Hepatocyte (in vitro differentiated cells): ENCODE data around the gene CD52. TPM values are rescaled to one million over a fixed set of nuclear protein-coding genes. Genes with fewer than 3 reads are reported as not detected.
A peak's percentile ranks its signal among the peaks of the same experiment; 100 is the strongest.
"Not testable (repeated sequence)": the region's sequence is repeated elsewhere in the genome, so short reads cannot be mapped to it uniquely, and the experiment has no call there.

ENCODE experiments used
- DNase-seq: peaks from one replicate; pipeline ENCODE4 v3.0.0-alpha.2; 2016; ENCODE audit warnings: low spot score
- H2AFZ ChIP-seq: fragments of 200-600 bp; sonication (generic); 2 replicates; pipeline ENCODE4 v1.6.0; 2016; ENCODE audit warnings: antibody characterized with exemption, mild to moderate bottlenecking
- H3K27ac ChIP-seq: fragments of 200-600 bp; sonication (generic); 2 replicates; pipeline ENCODE4 v1.5.1; 2016; ENCODE audit warnings: mild to moderate bottlenecking
- H3K27me3 ChIP-seq: fragments of 200-600 bp; sonication (generic); 2 replicates; pipeline ENCODE4 v1.6.1; 2016
- H3K36me3 ChIP-seq: fragments of 200-600 bp; sonication (generic); replicated peaks from 2 replicates; pipeline ENCODE4 v1.5.1; 2016; ENCODE audit warnings: low read depth; ENCODE audit not compliant: insufficient read depth
- H3K4me1 ChIP-seq: fragments of 200-600 bp; sonication (generic); 2 replicates; pipeline ENCODE4 v1.5.1; 2016; ENCODE audit warnings: mild to moderate bottlenecking, moderate library complexity; ENCODE audit not compliant: insufficient read depth
- H3K4me2 ChIP-seq: fragments of 200-600 bp; sonication (generic); 2 replicates; pipeline ENCODE4 v1.6.0; 2016
- H3K4me3 ChIP-seq: fragments of 200-600 bp; sonication (generic); 2 replicates; pipeline ENCODE4 v1.5.1; 2016; ENCODE audit warnings: mild to moderate bottlenecking
- H3K79me2 ChIP-seq: fragments of 200-600 bp; sonication (generic); 2 replicates; pipeline ENCODE4 v1.6.0; 2017; ENCODE audit warnings: mild to moderate bottlenecking
- H3K9me2 ChIP-seq: fragments of 200-600 bp; sonication (generic); replicated peaks from 2 replicates; pipeline ENCODE4 v1.6.0; 2017; ENCODE audit warnings: mild to moderate bottlenecking; ENCODE audit not compliant: insufficient read depth
- H3K9me3 ChIP-seq: fragments of 200-600 bp; sonication (generic); 2 replicates; pipeline ENCODE4 v1.5.1; 2016; ENCODE audit warnings: low read depth, mild to moderate bottlenecking
- H4K20me1 ChIP-seq: fragments of 200-600 bp; sonication (generic); 2 replicates; pipeline ENCODE4 v1.6.0; 2016; ENCODE audit warnings: mild to moderate bottlenecking; ENCODE audit not compliant: insufficient read depth, poor library complexity, severe bottlenecking
- EZH2 ChIP-seq: fragments of 200-600 bp; sonication (generic); IDR thresholded peaks from 2 replicates; pipeline ENCODE4 v1.6.1; 2016; ENCODE audit warnings: antibody characterized with exemption, mild to moderate bottlenecking, borderline replicate concordance
- EZH2phosphoT487 ChIP-seq: fragments of 200-600 bp; sonication (generic); IDR thresholded peaks from one replicate; pipeline ENCODE4 v1.6.1; 2018; ENCODE audit warnings: antibody characterized with exemption, mild to moderate bottlenecking, low read depth, moderate library complexity; ENCODE audit not compliant: unreplicated experiment, severe bottlenecking
- WGBS: methylation state at CpG from one replicate; pipeline ENCODE4 v1.1.6; 2016; ENCODE audit warnings: low lambda C conversion rate; ENCODE audit errors: missing lambda C conversion rate; 5-methylcytosine and 5-hydroxymethylcytosine counted together
- polyA plus RNA-seq: library from polyadenylated mRNA; unstranded; fragments of >200 nt; fragmentation: Nextera tagmentation; extraction: Ambion mirVana; gene quantifications from 2 replicates; pipeline ENCODE4 v1.2.1, GENCODE V29; 2016
- total RNA-seq: library from RNA; depleted of rRNA; stranded (reverse); fragments of >200 nt; gene quantifications from 2 replicates; pipeline ENCODE4 v1.2.3, GENCODE V29; 2014
- TF ChIP-seq, protein P1 (sequence below): fragments of 200-600 bp; sonication (generic); IDR thresholded peaks from 2 replicates; pipeline ENCODE4 v1.5.1; 2016; ENCODE audit warnings: antibody characterized with exemption, mild to moderate bottlenecking; ENCODE audit not compliant: poor library complexity

Gene CD52
- total and polyA plus RNA-seq, 2 experiments from 2014 or later = 3.9 to 8.1 TPM

GRCh38 chr1:26330276-26330675, 12.5 kb downstream of the CD52 start:
- WGBS = 87% methylated on average over 5 of the region's 5 CpGs
- TF ChIP-seq EZH2phosphoT487 (no peak), EZH2 (no peak)
- TF ChIP-seq, protein P1, sequence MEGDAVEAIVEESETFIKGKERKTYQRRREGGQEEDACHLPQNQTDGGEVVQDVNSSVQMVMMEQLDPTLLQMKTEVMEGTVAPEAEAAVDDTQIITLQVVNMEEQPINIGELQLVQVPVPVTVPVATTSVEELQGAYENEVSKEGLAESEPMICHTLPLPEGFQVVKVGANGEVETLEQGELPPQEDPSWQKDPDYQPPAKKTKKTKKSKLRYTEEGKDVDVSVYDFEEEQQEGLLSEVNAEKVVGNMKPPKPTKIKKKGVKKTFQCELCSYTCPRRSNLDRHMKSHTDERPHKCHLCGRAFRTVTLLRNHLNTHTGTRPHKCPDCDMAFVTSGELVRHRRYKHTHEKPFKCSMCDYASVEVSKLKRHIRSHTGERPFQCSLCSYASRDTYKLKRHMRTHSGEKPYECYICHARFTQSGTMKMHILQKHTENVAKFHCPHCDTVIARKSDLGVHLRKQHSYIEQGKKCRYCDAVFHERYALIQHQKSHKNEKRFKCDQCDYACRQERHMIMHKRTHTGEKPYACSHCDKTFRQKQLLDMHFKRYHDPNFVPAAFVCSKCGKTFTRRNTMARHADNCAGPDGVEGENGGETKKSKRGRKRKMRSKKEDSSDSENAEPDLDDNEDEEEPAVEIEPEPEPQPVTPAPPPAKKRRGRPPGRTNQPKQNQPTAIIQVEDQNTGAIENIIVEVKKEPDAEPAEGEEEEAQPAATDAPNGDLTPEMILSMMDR = no peak

GRCh38 chr1:26333312-26333711, 15.6 kb downstream of the CD52 start:
- H3K9me3 ChIP-seq, H4K20me1 ChIP-seq, H3K4me2 ChIP-seq, H3K27ac ChIP-seq, H3K36me3 ChIP-seq, H3K9me2 ChIP-seq, H3K79me2 ChIP-seq, H3K4me1 ChIP-seq, H2AFZ ChIP-seq, H3K27me3 ChIP-seq, H3K4me3 ChIP-seq, DNase-seq: not testable (repeated sequence)
- WGBS = 95% methylated on average over 7 of the region's 8 CpGs

More at GRCh38 chr1:26330276-26330675, 12.5 kb downstream of the CD52 start:
- no peaks in the 10 kb centered on the region for H3K4me1 ChIP-seq
- no peaks in the 10 kb centered on the region for H3K79me2 ChIP-seq
- no peaks in the 10 kb centered on the region for H4K20me1 ChIP-seq
- H3K9me3 ChIP-seq = no peaks in the 10 kb centered on the region
- H2AFZ ChIP-seq = no peak overlapping the region
- no peaks in the 10 kb centered on the region for H3K9me2 ChIP-seq
- no peak for DNase-seq
- H3K36me3 ChIP-seq = no peaks in the 10 kb centered on the region
- no peak overlapping the region for H3K4me2 ChIP-seq
- H3K27me3 ChIP-seq = no peaks in the 10 kb centered on the region
- H3K27ac ChIP-seq = no peak overlapping the region
- H3K4me3 ChIP-seq = no peak overlapping the region

GRCh38 chr1:26335774-26336476, 18.2 kb downstream of the CD52 start:
- Histone ChIP-seq H3K4me1 (no peaks in the 10 kb centered on the region), H4K20me1 (no peaks in the 10 kb centered on the region), H3K36me3 (no peaks in the 10 kb centered on the region), H3K79me2 (no peaks in the 10 kb centered on the region), H3K27ac (peak overlapping the region; percentile 64), H3K4me2 (peak overlapping the region; percentile 90), H3K9me2 (no peaks in the 10 kb centered on the region), H3K4me3 (peak overlapping the region; percentile 54), H3K27me3 (no peaks in the 10 kb centered on the region), H2AFZ (peak overlapping the region; percentile 69), H3K9me3 (no peaks in the 10 kb centered on the region)
- no peak for DNase-seq
- WGBS = 5% methylated on average over 26 of the region's 41 CpGs
- TF ChIP-seq EZH2 = peak; percentile 42
- TF ChIP-seq, protein P1 = no peak
- TF ChIP-seq EZH2phosphoT487 = no peak

DNA sequence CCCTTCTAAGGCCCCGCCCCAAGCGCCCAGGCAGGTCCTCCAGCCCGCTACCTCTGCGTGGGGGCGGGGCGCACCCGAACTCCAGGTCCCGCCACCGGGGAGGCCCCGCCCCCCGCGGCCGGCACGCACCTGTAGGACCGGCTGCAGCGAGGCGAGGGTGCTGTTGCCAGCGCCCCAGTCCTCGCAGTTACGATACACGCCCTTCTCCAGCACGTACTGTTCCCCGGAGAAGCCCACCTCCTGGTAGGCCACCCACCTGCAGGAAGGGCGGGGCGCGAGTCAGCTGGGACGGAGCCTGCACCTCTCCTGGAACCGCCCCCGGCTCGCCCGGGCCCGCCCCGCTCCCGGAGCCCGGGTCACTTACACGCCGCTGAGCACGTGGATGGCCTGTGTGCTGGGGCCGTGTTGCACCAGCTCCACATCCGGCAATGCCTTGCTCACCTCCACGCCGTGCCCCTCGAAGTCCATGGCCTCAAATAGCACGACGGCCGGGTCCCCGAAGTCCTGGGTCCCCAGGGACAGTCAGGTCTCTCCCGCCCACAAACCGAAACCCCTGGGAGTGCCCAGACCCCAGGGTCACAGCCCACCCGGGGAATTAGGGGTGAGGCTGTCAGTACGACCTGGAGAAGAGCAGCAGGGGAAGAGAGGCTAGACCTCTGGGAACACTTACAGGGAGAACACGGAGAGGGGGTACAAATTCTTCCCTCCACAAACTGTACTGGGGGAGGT, 18.9 kb downstream of the CD52 start:
- peak overlapping the region; percentile 54 for H3K4me3 ChIP-seq
- H2AFZ ChIP-seq = peak overlapping the region; percentile 69
- no peaks in the 10 kb centered on the region for H3K9me2 ChIP-seq
- H3K27me3 ChIP-seq = no peaks in the 10 kb centered on the region
- peak; percentile 95 for DNase-seq
- peak overlapping the region; percentile 83 for H3K27ac ChIP-seq
- no peaks in the 10 kb centered on the region for H3K9me3 ChIP-seq
- H3K79me2 ChIP-seq = no peaks in the 10 kb centered on the region
- H3K4me2 ChIP-seq = peak overlapping the region; percentile 90
- 18% methylated on average over 40 of the region's 52 CpGs for whole genome bisulfite sequencing
- TF ChIP-seq, protein P1 = no peak
- TF ChIP-seq EZH2phosphoT487 = no peak
- TF ChIP-seq EZH2 = no peak
- H4K20me1 ChIP-seq = no peaks in the 10 kb centered on the region
- H3K4me1 ChIP-seq = no peaks in the 10 kb centered on the region
- no peaks in the 10 kb centered on the region for H3K36me3 ChIP-seq
